T-helper 2 cell (primary cell): ENCODE measurements around the gene ADK.

Source experiments
- DNase-seq, 5 experiments: peaks; one replicate each; pipeline versions ENCODE4 v3.0.0 to v3.0.0-alpha.2; 2012 to 2022

ADK gene

GRCh38 chr10:74371696-74372095 lies 220.7 kb downstream of the ADK start:
- DNase-seq: no peak

GRCh38 chr10:74373059-74373458 lies 222.0 kb downstream of the ADK start:
- no peak for DNase-seq

GRCh38 chr10:74377476-74377875 lies 226.5 kb downstream of the ADK start:
- DNase-seq: no peak

DNA sequence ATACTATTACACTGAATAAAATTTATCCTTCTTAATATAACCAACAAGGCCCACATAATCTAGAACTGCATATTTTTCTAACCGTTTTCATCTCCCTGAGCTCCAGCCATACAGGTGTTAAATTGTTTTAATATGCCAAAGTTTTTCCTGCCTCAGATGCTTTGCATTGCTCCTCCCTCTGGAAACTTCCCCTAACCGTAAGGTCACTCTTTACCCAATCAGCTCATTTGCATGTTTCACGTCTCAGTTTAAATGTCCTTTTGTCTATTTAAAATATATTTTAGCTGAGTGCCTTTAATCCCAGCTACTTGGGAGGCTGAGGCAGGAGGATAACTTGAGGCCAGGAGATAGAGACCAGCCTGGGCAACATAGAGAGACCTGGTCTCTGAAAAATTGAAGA lies 228.5 kb downstream of the ADK start:
- no peak for DNase-seq

DNA sequence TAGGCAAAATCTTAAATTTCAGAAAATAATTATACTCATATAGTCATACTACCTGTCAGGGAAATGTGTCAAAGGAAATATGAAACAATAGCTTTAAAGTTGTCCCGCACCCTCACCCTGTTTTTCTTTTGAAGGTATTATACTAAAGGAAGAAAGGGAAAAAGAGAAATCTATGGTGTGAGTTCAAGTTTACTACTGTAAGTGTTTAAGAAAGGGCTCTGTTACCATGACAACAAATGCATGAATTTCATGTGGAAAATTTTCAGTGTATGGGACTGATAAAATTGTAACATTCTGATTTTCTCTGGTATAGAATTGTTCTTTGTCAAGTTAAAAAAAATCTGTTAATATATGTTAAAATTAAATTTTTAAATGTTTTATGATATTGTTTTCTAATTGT lies 229.8 kb downstream of the ADK start:
- DNase-seq: no peak

DNA sequence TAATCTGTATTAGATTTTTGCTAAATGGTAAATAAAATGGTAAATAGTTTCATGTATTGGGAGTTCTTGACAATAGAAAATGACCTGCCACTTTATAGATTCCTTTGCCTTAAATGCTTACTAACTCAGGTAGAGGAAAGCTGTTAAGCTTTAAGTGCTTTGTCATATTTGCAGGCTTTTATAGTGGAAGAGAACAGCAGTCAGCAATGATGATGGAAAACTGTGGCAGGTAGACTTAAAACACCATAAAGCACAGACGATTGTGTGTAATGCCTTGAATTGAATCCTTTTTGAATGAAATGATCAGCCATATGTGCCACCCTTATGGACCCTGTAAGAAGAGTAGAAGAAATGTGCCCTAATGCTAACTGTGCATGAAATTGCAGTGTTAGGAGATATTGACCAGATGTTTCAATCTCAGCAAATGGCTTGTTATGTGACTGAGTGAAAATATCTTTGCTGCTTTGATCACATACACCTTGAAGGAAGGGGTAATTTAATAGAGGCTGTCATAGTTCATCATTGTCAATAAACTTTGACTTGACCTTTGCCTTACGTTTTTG lies 230.4 kb downstream of the ADK start:
- DNase-seq: no peak

DNA sequence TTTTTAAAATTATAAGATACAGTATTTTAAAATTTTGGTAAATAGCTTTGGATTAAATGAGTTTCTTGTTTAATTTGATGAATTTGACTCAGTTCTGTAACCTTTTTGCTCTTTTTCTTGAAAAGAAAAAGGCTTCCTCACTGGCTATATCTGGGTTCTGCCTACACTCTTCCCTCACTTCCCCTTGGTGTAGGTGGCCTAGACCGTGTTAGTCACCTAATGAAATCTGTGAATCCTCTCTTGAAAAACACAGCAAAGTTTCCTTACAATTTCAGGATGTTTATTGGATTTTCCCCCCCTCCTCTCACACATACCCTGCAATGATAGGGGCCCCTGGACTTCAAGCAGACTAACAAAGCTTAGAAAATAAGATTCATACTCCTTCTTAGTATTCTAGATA lies 231.6 kb downstream of the ADK start:
- DNase-seq: no peak

GRCh38 chr10:74383642-74384041 lies 232.6 kb downstream of the ADK start:
- DNase-seq: no peak

- DNase-seq: no peak
These were observed 233.7 kb downstream of the ADK start for GRCh38 chr10:74384615-74385183.

- no peak for DNase-seq
These were observed 237.8 kb downstream of the ADK start for GRCh38 chr10:74388801-74389200.

- DNase-seq: no peak
These were observed 240.8 kb downstream of the ADK start for GRCh38 chr10:74391786-74392185.

DNA sequence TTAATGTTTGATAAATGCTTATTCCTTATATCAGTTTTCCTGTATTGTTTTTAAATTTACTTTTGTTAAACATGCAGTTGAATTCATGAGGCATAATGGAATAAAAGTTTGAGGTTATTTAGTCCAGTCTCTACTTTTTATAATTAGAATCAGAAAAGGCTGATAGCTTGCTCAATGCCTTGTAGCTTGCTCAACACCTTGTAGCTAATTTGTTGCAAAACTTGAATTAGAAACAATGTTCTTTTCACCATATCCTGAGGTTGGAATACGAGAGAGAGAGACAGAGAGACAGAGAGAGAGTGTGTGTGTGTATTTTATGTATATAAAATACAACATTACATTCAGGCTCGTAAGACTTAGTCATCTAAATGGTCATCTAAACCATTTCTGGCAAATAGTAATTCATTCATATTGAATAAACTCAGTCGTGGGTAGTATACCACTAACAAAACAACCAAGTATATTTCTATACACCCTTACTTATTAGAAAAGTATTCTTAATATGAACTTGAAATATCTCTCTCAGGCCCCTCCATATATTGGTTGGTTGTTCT lies 243.5 kb downstream of the ADK start:
- DNase-seq: no peak

- DNase-seq: no peak
These were observed 249.2 kb downstream of the ADK start for GRCh38 chr10:74400186-74400585.

DNA sequence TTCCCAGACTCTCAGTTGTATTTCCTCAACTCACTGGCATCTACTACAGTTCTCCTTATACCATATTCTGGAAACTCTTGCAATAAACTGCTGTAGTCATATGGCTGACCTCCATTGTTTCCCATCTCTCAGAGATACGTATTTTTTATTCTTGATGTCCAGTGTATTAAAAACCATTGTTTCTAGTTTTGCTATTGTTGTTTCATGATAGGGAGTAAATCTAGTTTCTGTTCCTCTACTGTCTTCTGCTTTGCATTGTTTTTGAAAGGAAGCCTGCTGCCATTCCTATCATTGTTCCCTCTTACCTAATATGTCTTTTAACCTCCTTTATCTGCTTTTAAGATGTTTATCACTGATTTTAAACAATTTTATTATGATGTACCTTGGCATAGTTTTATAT lies 255.0 kb downstream of the ADK start:
- no peak for DNase-seq

DNA sequence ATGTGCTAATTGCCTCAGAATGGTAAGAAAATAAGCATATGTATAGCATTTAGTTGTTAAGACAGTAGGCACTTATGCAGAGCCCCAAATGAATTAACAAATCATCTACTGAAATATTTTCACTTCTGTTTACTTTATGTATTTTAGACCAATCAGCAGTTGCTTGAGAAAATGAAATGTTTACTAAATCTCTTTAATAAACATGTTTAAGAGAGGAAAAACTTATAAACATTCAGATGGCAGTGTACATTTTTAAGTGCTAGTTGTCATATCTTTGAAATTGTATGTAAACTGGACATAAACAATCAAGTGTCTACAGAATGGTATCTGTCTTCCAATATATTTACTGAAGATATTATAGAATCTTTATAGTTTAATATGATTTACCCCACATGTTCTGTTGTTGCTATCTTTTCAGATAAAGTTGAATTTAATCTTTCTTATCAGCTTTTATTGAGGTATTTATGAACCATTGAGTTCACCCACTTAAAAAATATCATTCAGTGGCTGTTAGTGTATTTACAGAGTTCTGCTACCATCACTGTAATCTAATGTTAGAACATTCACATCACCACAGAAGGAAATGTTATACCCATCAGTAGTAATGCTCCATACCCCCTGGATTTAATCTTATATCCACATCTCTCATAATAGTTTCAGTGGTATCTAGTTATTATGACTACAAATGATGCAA lies 264.3 kb downstream of the ADK start:
- DNase-seq: no peak

DNA sequence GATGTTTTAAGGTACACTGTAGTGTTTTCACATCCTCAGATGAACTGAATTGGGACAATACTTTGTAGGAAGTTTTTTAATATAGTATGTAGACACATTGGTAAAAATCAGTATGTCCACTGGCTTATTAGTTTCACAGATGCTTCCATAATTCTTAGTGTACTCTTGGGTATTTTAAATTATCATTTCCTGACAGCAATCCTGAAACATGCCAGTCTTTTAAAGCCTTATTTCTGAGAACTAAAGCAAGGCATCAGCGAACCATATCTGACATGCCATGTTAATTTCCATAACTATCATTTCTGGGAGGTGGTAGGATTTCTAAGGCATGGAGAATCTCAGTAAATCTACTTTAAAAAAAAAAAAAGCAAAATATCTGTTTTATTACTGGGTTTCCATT lies 266.4 kb downstream of the ADK start:
- no peak for DNase-seq

DNA sequence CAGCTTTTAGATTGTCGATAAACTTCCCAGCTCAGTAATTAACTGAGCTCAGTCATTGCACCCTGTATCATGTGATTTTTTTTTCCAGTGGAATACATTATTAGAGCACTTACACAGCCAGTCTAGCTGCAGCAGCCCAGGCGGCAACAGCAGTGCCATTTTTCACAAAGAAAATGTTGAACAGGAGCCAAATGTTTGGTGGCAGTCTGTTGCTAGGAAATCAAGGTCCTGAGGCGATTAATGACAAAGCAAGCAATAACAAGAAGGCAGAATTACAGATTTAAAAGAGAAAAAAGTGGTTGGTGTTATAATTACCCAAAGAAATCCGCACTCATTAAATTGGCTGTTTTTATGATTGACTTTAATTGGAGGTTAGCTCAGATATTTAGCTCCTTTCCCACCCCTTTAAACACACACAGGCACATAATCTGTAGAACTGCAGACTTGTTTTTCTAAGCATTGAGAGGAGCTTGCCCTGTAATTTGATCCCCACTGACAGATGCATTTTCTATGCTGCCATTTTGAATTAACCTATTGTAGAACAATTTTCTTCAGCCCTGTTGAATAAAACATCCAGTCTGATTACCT lies 267.4 kb downstream of the ADK start:
- DNase-seq: no peak

DNA sequence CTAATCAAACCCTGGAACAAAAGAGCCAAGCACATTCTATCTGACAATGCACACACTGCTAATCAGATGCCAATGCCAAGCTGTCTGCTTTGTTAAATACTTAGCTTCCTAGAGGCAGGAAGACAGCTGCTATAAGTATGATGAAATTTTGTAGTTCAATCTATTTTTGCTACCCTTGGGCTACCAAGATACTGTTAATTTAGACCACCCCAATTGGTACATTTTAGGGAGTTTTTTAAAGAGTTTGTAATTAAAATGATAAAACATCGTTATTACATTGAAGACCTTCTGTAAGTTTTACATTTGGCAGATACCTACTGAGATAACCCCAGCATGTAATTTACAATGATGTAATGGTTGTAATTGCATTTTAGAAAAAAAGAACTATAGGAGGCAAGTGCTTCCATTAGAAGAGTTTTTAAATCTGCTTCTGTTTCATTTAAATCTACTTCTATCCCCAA lies 268.5 kb downstream of the ADK start:
- no peak for DNase-seq

DNA sequence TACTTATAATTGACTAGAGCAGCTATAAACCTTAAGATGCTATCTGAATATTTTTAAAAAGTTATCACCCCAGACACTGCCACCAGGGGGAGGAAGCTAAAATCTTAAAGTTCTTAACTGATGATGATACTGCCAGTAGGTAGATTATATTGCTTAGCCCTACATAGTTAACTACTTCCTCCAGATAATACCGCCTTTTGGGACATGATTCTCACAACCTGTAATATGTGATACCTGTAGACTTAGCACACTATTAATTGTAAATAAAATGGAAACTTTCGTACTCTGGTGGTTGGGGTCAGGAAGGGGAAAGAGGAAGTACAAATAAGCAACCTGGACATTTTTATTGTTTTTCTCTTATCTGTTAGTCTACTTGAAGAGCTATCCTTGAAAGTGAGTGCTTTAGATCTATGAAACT lies 268.9 kb downstream of the ADK start:
- DNase-seq: peak in 2 of 5 experiments; percentile 8 to 47

GRCh38 chr10:74424565-74424964 lies 273.5 kb downstream of the ADK start:
- no peak for DNase-seq

- no peak for DNase-seq
These were observed 274.5 kb downstream of the ADK start for GRCh38 chr10:74425456-74426001.

DNA sequence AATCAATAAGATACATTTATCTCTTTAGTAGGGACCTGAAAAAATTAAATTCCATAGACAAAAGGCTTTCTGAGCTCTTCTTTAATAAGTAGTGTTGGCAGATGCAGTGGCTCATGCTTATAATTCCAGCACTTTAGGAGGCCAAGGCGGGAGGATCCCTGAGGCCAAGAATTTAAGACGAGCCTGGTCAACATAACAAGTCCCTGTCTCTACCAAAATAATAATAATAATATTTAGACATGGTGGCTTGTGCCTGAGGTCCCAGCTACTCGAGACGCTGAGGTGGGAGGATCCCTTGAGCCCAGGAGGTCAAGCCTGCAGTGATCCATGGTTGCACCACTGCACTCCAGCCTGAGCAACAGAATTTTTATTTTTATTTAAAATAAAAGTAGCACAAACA lies 280.8 kb downstream of the ADK start:
- DNase-seq: no peak

- peak in 1 of 5 experiments; percentile 1 for DNase-seq
These were observed 282.0 kb downstream of the ADK start for GRCh38 chr10:74432841-74433594.
